ENCODE measurements around the gene LENEP. TPM values are rescaled to one million over a fixed set of nuclear protein-coding genes. Genes with fewer than 3 reads are reported as not detected.
A peak's percentile ranks its signal among the peaks of the same experiment; 100 is the strongest.

The LENEP gene
- polyA plus RNA-seq, 2 donors = 0.22 TPM; not detected in 1

GRCh38 chr1:155022136-155022926 lies 28.9 kb downstream of the LENEP start:
- 80 to 85% methylated on average over 8 of the region's 8 CpGs for WGBS, 2 donors
- no peak overlapping the region for H3K4me3 ChIP-seq (ENCODE audit: low read depth in 1 of 2, low read length in 2 of 2)
- H3K4me1 ChIP-seq (ENCODE audit: control insufficient read depth in 2 of 2, insufficient read depth in 2 of 2, low read length in 1 of 2) = peaks cover under 1 to 20% of the 10 kb centered on the region in 2 donors
- no peaks in the 10 kb centered on the region for H3K9me3 ChIP-seq (ENCODE audit: control insufficient read depth in 2 of 2, insufficient read depth in 1 of 2, low read depth in 1 of 2, low read length in 1 of 2)
- H3K36me3 ChIP-seq (ENCODE audit: control insufficient read depth in 2 of 2, insufficient read depth in 2 of 2, low read length in 1 of 2) = no peaks in the 10 kb centered on the region
- no peaks in the 10 kb centered on the region for H3K27me3 ChIP-seq (ENCODE audit: control insufficient read depth in 1 of 2, insufficient read depth in 2 of 2, low read length in 2 of 2)
- no peak overlapping the region for H3K27ac ChIP-seq (ENCODE audit: low read depth in 2 of 2, low read length in 1 of 2)

- Histone ChIP-seq H3K27me3 (ENCODE audit: control insufficient read depth in 1 of 2, insufficient read depth in 2 of 2, low read length in 2 of 2) (no peaks in the 10 kb centered on the region), H3K9me3 (ENCODE audit: control insufficient read depth in 2 of 2, insufficient read depth in 1 of 2, low read depth in 1 of 2, low read length in 1 of 2) (no peaks in the 10 kb centered on the region), H3K4me3 (ENCODE audit: low read depth in 1 of 2, low read length in 2 of 2) (no peak overlapping the region), H3K36me3 (ENCODE audit: control insufficient read depth in 2 of 2, insufficient read depth in 2 of 2, low read length in 1 of 2) (no peaks in the 10 kb centered on the region), H3K4me1 (ENCODE audit: control insufficient read depth in 2 of 2, insufficient read depth in 2 of 2, low read length in 1 of 2) (peaks cover 0 to 15% of the 10 kb centered on the region in 2 donors), H3K27ac (ENCODE audit: low read depth in 2 of 2, low read length in 1 of 2) (no peak overlapping the region)
- WGBS, 2 donors = 43 to 49% methylated on average over 4 of the region's 4 CpGs
Measured at GRCh38 chr1:155022927-155023236, 29.5 kb downstream of the LENEP start.

- H3K9me3 ChIP-seq (ENCODE audit: control insufficient read depth in 2 of 2, insufficient read depth in 1 of 2, low read depth in 1 of 2, low read length in 1 of 2) = no peaks in the 10 kb centered on the region
- no peaks in the 10 kb centered on the region for H3K27me3 ChIP-seq (ENCODE audit: control insufficient read depth in 1 of 2, insufficient read depth in 2 of 2, low read length in 2 of 2)
- no peak overlapping the region for H3K27ac ChIP-seq (ENCODE audit: low read depth in 2 of 2, low read length in 1 of 2)
- no peak overlapping the region for H3K4me3 ChIP-seq (ENCODE audit: low read depth in 1 of 2, low read length in 2 of 2)
- no peaks in the 10 kb centered on the region for H3K36me3 ChIP-seq (ENCODE audit: control insufficient read depth in 2 of 2, insufficient read depth in 2 of 2, low read length in 1 of 2)
- 78 to 80% methylated on average over 5 of the region's 5 CpGs for WGBS, 2 donors
- H3K4me1 ChIP-seq (ENCODE audit: control insufficient read depth in 2 of 2, insufficient read depth in 2 of 2, low read length in 1 of 2) = peaks cover 0 to 14% of the 10 kb centered on the region in 2 donors
Measured at GRCh38 chr1:155023627-155024026, 30.2 kb downstream of the LENEP start.

GRCh38 chr1:155024315-155024714 lies 30.9 kb downstream of the LENEP start:
- Histone ChIP-seq H3K4me3 (ENCODE audit: low read depth in 1 of 2, low read length in 2 of 2) (no peak overlapping the region), H3K27ac (ENCODE audit: low read depth in 2 of 2, low read length in 1 of 2) (no peak overlapping the region), H3K9me3 (ENCODE audit: control insufficient read depth in 2 of 2, insufficient read depth in 1 of 2, low read depth in 1 of 2, low read length in 1 of 2) (no peaks in the 10 kb centered on the region), H3K36me3 (ENCODE audit: control insufficient read depth in 2 of 2, insufficient read depth in 2 of 2, low read length in 1 of 2) (no peaks in the 10 kb centered on the region), H3K27me3 (ENCODE audit: control insufficient read depth in 1 of 2, insufficient read depth in 2 of 2, low read length in 2 of 2) (no peaks in the 10 kb centered on the region), H3K4me1 (ENCODE audit: control insufficient read depth in 2 of 2, insufficient read depth in 2 of 2, low read length in 1 of 2) (peaks cover 0 to 14% of the 10 kb centered on the region in 2 donors)
- WGBS, 2 donors = 91 to 93% methylated on average over 9 of the region's 9 CpGs

GRCh38 chr1:155026154-155026553 lies 32.8 kb downstream of the LENEP start:
- Histone ChIP-seq H3K4me3 (ENCODE audit: low read depth in 1 of 2, low read length in 2 of 2) (no peak overlapping the region), H3K27me3 (ENCODE audit: control insufficient read depth in 1 of 2, insufficient read depth in 2 of 2, low read length in 2 of 2) (no peaks in the 10 kb centered on the region), H3K36me3 (ENCODE audit: control insufficient read depth in 2 of 2, insufficient read depth in 2 of 2, low read length in 1 of 2) (no peaks in the 10 kb centered on the region), H3K27ac (ENCODE audit: low read depth in 2 of 2, low read length in 1 of 2) (peak overlapping the region in 1 of 2 donors; percentile 18), H3K9me3 (ENCODE audit: control insufficient read depth in 2 of 2, insufficient read depth in 1 of 2, low read depth in 1 of 2, low read length in 1 of 2) (no peaks in the 10 kb centered on the region), H3K4me1 (ENCODE audit: control insufficient read depth in 2 of 2, insufficient read depth in 2 of 2, low read length in 1 of 2) (peaks cover 0 to 12% of the 10 kb centered on the region in 2 donors)
- 56 to 70% methylated on average over 9 of the region's 9 CpGs for WGBS, 2 donors

- Histone ChIP-seq H3K4me3 (ENCODE audit: low read depth in 1 of 2, low read length in 2 of 2) (no peak overlapping the region), H3K4me1 (ENCODE audit: control insufficient read depth in 2 of 2, insufficient read depth in 2 of 2, low read length in 1 of 2) (peaks cover 0 to 12% of the 10 kb centered on the region in 2 donors), H3K27ac (ENCODE audit: low read depth in 2 of 2, low read length in 1 of 2) (peak overlapping the region in 1 of 2 donors; percentile 18), H3K9me3 (ENCODE audit: control insufficient read depth in 2 of 2, insufficient read depth in 1 of 2, low read depth in 1 of 2, low read length in 1 of 2) (no peaks in the 10 kb centered on the region), H3K36me3 (ENCODE audit: control insufficient read depth in 2 of 2, insufficient read depth in 2 of 2, low read length in 1 of 2) (no peaks in the 10 kb centered on the region), H3K27me3 (ENCODE audit: control insufficient read depth in 1 of 2, insufficient read depth in 2 of 2, low read length in 2 of 2) (no peaks in the 10 kb centered on the region)
- 78 to 85% methylated on average over 6 of the region's 6 CpGs for WGBS, 2 donors
Measured at GRCh38 chr1:155026588-155026987, 33.2 kb downstream of the LENEP start.

- no peaks in the 10 kb centered on the region for H3K27me3 ChIP-seq (ENCODE audit: control insufficient read depth in 1 of 2, insufficient read depth in 2 of 2, low read length in 2 of 2)
- H3K27ac ChIP-seq (ENCODE audit: low read depth in 2 of 2, low read length in 1 of 2) = no peak overlapping the region
- peaks cover 0 to 15% of the 10 kb centered on the region in 2 donors for H3K4me1 ChIP-seq (ENCODE audit: control insufficient read depth in 2 of 2, insufficient read depth in 2 of 2, low read length in 1 of 2)
- WGBS, 2 donors = 85 to 88% methylated on average over 16 of the region's 16 CpGs
- no peaks in the 10 kb centered on the region for H3K36me3 ChIP-seq (ENCODE audit: control insufficient read depth in 2 of 2, insufficient read depth in 2 of 2, low read length in 1 of 2)
- H3K9me3 ChIP-seq (ENCODE audit: control insufficient read depth in 2 of 2, insufficient read depth in 1 of 2, low read depth in 1 of 2, low read length in 1 of 2) = no peaks in the 10 kb centered on the region
- no peak overlapping the region for H3K4me3 ChIP-seq (ENCODE audit: low read depth in 1 of 2, low read length in 2 of 2)
Measured at GRCh38 chr1:155029513-155030242, 36.3 kb downstream of the LENEP start.

- Histone ChIP-seq H3K9me3 (ENCODE audit: control insufficient read depth in 2 of 2, insufficient read depth in 1 of 2, low read depth in 1 of 2, low read length in 1 of 2) (no peaks in the 10 kb centered on the region), H3K36me3 (ENCODE audit: control insufficient read depth in 2 of 2, insufficient read depth in 2 of 2, low read length in 1 of 2) (no peaks in the 10 kb centered on the region), H3K4me3 (ENCODE audit: low read depth in 1 of 2, low read length in 2 of 2) (no peak overlapping the region), H3K27me3 (ENCODE audit: control insufficient read depth in 1 of 2, insufficient read depth in 2 of 2, low read length in 2 of 2) (no peaks in the 10 kb centered on the region), H3K27ac (ENCODE audit: low read depth in 2 of 2, low read length in 1 of 2) (no peak overlapping the region), H3K4me1 (ENCODE audit: control insufficient read depth in 2 of 2, insufficient read depth in 2 of 2, low read length in 1 of 2) (peaks cover 0 to 15% of the 10 kb centered on the region in 2 donors)
- WGBS, 2 donors = 80 to 87% methylated on average over 15 of the region's 15 CpGs
Measured at GRCh38 chr1:155030243-155030795, 36.9 kb downstream of the LENEP start.

GRCh38 chr1:155030899-155031298 lies 37.5 kb downstream of the LENEP start:
- H3K27ac ChIP-seq (ENCODE audit: low read depth in 2 of 2, low read length in 1 of 2) = no peak overlapping the region
- H3K4me1 ChIP-seq (ENCODE audit: control insufficient read depth in 2 of 2, insufficient read depth in 2 of 2, low read length in 1 of 2) = peaks cover 0 to 15% of the 10 kb centered on the region in 2 donors
- H3K36me3 ChIP-seq (ENCODE audit: control insufficient read depth in 2 of 2, insufficient read depth in 2 of 2, low read length in 1 of 2) = no peaks in the 10 kb centered on the region
- WGBS, 2 donors = 83 to 85% methylated on average over 11 of the region's 11 CpGs
- no peaks in the 10 kb centered on the region for H3K27me3 ChIP-seq (ENCODE audit: control insufficient read depth in 1 of 2, insufficient read depth in 2 of 2, low read length in 2 of 2)
- H3K4me3 ChIP-seq (ENCODE audit: low read depth in 1 of 2, low read length in 2 of 2) = no peak overlapping the region
- no peaks in the 10 kb centered on the region for H3K9me3 ChIP-seq (ENCODE audit: control insufficient read depth in 2 of 2, insufficient read depth in 1 of 2, low read depth in 1 of 2, low read length in 1 of 2)

Data from esophagus (tissue), 2 donors.